HepG2 (cell line): Measurements from ENCODE around the gene SREBF1.

Experiments used
- BCL6 ChIP-seq: IDR thresholded peaks from 2 replicates; pipeline ENCODE4 v1.6.1; 2016; ENCODE audit warnings: missing genetic modification reagents, missing compliant biosample characterization
- CTCF ChIP-seq: sonication (generic); formaldehyde crosslinking; IDR thresholded peaks from 2 replicates; pipeline ENCODE4 v1.5.0; 2020; ENCODE audit warnings: mild to moderate bottlenecking, missing genetic modification reagents, moderate library complexity
- HES4 ChIP-seq: sonication (generic); formaldehyde crosslinking; IDR thresholded peaks from 2 replicates; pipeline ENCODE4 v1.9.0; 2021; ENCODE audit warnings: mild to moderate bottlenecking, missing genetic modification reagents, borderline replicate concordance
- MAX ChIP-seq: IDR thresholded peaks from 2 replicates; pipeline ENCODE4 v1.6.1; 2012; ENCODE audit warnings: inconsistent platforms
- MAZ ChIP-seq, 2 experiments: sonication (generic) in 1 of 2; formaldehyde crosslinking in 1 of 2; IDR thresholded peaks; 2 replicates each; pipeline versions ENCODE4 v1.5.0 to v1.6.1; 2012 to 2020; ENCODE audit warnings: low read depth in 2 of 2, mild to moderate bottlenecking in 2 of 2, borderline replicate concordance in 1 of 2, improper control_type of control experiment in 1 of 2, low read length in 1 of 2, missing genetic modification reagents in 1 of 2, moderate library complexity in 1 of 2
- RFX5 ChIP-seq: IDR thresholded peaks from 2 replicates; pipeline ENCODE4 v1.6.1; 2011; ENCODE audit warnings: low read depth, low read length, improper control_type of control experiment
- TCF7 ChIP-seq: sonication (generic); IDR thresholded peaks from 2 replicates; pipeline ENCODE4 v1.6.1; 2016; ENCODE audit warnings: antibody characterized with exemption, low read depth
- YEATS4 ChIP-seq: sonication (generic); formaldehyde crosslinking; IDR thresholded peaks from 2 replicates; pipeline ENCODE4 v1.4.0; 2020; ENCODE audit warnings: missing genetic modification reagents, borderline replicate concordance
- ZGPAT ChIP-seq: IDR thresholded peaks from 2 replicates; pipeline ENCODE4 v1.6.1; 2016; ENCODE audit warnings: mild to moderate bottlenecking
- ZNF18 ChIP-seq: sonication (generic); formaldehyde crosslinking; IDR thresholded peaks from 2 replicates; pipeline ENCODE4 v1.8.0; 2022; ENCODE audit warnings: mild to moderate bottlenecking, missing genetic modification reagents; ENCODE audit not compliant: insufficient replicate concordance
- ZNF180 ChIP-seq: sonication (generic); formaldehyde crosslinking; IDR thresholded peaks from 2 replicates; pipeline ENCODE4 v1.4.0; 2020; ENCODE audit warnings: low read depth, missing genetic modification reagents, borderline replicate concordance
- ZNF724P ChIP-seq: sonication (generic); formaldehyde crosslinking; IDR thresholded peaks from 2 replicates; pipeline ENCODE4 v1.8.0; 2022; ENCODE audit warnings: missing genetic modification reagents, borderline replicate concordance

DNA sequence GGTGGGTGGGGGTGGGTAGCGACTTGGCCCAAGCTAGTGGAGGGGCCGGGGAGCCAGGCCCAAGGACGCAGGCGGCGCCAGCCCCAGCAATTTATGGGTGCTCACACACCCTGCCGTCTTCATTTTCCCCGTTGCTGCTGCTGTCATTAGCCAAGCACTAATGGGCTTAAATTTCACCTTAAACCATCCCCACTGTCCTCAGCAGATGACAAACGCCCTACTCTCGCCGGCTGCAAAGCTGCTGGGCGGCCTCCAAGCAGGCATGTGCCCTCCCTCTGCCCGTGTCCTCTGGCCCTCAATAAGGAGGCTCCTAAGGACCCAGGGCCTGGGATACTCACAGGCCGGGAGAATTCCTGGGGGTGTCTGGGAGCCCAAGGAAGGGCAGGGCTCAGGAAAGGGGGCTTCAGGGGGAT lies 66.1 kb downstream of the SREBF1 start:
- TF ChIP-seq MAX (no peak), ZNF180 (CRISPR knock-in tag) (no peak), ZNF724P (no peak), BCL6 (no peak), MAZ (IDR thresholded peaks at IDR 0.05; ENCODE audit: borderline replicate concordance, low read depth, low read length) (no peak), MAZ (CRISPR knock-in tag; IDR thresholded peaks at IDR 0.05; ENCODE audit: low read depth) (no peak), CTCF (CRISPR knock-in tag) (no peak), RFX5 (no peak), YEATS4 (no peak), ZNF18 (CRISPR knock-in tag) (no peak), ZGPAT (CRISPR knock-in tag) (no peak), TCF7 (no peak), HES4 (CRISPR knock-in tag) (no peak)
